Fibroblast of skin of back (primary cell): ENCODE measurements around the gene PHOX2A.
"Not testable (repeated sequence)": the region's sequence is repeated elsewhere in the genome, so short reads cannot be mapped to it uniquely, and the experiment has no call there.

Source experiments
- DNase-seq: peaks from one replicate; pipeline ENCODE4 v3.0.0-alpha.2; 2013

PHOX2A gene

DNA sequence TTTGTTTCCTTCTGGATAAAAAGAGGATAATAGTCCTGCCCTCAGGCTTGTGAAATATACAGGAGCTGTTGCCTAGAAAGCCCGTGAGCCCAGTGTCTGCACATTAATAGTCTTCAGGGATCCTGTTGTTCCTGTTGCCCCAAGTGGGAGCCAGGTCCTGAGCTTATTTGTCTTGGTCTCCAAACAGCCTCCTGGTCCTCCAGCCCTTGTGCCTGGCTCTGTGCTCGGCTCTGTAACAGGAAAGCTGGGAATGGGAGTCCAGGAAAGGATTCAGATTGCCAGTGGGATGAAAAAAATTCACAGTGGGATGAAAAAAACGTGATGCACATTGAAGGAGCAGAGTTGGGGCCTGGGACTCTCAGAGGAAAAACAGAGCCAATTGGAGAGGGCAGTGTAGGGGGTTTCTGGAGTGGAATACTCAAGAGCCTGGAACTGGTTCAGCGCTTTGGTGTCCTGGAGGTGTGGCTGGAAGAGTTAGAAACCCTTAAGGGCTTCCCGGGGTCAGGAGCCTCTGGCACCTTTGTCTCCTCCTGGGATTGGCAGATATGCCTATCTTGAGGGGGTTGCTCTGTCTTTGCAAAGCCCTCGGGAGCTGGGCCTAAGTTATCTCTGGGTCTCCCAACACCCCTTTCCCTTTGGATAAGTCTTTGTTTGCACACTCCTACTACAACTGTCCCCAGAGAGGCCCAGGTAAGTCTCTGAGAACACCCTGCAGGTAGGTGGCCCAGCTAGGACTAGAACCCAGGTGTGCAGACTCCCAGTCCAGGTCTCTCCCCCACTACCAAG lies 21.7 kb downstream of the PHOX2A start:
- no peak for DNase-seq

DNA sequence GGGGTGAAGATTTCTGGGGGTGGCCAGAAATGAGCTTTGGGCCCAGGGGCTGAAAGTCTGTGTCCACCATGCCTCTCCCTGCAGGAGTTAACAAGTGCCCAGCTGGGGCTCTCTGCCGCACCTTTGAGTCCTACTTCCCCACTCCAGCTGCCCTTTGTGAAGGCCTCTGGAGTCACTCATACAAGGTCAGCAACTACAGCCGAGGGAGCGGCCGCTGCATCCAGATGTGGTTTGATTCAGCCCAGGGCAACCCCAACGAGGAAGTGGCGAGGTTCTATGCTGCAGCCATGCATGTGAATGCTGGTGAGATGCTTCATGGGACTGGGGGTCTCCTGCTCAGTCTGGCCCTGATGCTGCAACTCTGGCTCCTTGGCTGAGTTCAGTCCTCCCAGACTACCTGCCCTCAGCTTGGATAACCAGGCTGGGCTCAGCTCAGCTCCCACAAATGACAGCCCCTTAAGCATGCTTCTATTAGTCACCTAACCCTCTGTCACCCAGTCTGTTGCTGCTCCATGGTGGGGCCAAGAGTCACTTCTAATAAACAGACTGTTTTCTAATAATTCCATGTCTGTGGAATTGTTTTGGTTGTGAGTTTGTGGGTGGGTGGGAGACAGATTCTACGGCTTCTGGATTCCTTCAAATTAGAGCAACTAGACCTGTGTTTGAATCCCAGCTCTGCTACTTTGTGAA lies 22.4 kb downstream of the PHOX2A start:
- no peak for DNase-seq

DNA sequence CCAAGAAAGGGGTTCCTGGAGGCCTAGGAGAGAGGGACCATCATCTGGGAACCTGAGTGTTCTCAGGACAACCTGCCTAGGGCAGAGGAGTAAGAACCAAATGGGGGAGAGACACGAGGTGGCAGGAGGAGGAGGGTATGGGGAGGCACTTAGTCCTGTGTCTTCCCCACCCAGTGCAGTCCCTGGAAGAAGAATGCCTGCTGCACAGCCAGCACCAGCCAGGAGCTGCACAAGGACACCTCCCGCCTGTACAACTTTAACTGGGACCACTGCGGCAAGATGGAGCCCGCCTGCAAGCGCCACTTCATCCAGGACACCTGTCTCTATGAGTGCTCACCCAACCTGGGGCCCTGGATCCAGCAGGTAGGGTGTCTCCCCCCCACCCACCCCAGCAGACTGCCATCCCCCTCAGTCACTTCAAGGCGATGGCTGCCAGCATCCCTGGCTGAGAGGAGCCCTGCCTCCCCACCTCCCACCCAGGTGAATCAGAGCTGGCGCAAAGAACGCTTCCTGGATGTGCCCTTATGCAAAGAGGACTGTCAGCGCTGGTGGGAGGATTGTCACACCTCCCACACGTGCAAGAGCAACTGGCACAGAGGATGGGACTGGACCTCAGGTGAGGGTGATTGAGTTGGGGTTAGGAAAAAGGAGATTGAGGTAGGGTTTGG lies 23.1 kb downstream of the PHOX2A start:
- DNase-seq: no peak

DNA sequence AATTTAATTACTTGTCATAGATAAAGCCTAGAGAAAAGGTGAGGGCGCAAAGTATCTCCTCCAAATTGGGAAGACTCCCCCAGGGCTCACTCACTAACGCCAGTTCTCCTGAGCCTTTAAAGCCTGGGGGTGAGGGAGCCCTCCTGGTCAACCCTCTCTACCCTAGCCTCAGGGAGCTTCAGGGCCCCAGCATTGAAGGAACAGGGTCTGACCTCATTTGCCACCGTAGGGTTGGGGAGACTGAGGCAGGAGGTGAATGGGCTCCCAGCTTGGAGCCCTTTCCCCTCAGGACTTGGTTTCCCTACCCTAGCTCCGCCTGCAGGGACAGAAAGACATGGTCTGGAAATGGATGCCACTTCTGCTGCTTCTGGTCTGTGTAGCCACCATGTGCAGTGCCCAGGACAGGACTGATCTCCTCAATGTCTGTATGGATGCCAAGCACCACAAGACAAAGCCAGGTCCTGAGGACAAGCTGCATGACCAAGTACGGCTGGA lies 25.7 kb downstream of the PHOX2A start:
- DNase-seq: no peak

DNA sequence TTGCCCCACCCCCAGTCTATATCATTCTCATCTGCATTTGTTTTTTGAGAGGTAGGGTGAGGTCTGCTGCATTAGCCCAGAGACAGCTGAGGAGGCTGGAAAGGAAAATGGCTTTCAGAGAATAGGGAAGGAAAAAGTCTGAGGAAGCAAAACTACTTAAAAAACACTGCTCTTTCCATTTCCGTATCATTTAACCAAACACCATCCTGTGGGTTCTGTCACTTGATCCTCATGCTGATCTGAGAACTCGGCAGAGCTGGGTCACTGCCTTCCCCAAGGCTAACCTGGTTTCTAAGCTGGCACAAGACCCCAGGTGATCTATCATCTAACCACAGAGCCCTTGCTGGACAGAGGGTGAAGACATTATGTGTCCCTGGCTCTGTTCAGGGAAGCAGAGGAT lies 26.1 kb downstream of the PHOX2A start:
- DNase-seq: no peak

DNA sequence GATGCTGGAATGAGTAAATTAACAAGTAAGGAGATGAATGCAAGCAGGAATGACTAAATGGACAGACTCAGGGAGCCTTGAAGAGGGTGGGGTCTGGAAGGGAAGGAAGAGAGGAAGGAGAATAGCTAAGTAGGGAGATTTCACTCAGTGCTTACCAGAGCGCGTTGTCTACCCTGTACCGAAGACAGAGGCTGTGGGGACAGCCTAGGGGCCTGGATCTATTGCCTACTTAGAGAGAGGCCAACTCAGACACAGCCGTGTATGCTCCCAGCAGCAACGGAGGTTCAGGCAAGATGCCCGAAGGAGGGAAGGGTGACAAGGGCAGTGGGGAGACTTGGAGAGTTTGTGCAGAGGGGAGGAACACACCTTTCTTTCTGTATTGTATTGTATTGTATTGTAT lies 27.3 kb downstream of the PHOX2A start, which contains the start of gene FOLR2:
Gene FOLR2 (plus strand): TSS at position 157 of the 400 bp plus-strand sequence. CDS start 1,791 bp downstream, outside the sequence.
- no peak for DNase-seq

DNA sequence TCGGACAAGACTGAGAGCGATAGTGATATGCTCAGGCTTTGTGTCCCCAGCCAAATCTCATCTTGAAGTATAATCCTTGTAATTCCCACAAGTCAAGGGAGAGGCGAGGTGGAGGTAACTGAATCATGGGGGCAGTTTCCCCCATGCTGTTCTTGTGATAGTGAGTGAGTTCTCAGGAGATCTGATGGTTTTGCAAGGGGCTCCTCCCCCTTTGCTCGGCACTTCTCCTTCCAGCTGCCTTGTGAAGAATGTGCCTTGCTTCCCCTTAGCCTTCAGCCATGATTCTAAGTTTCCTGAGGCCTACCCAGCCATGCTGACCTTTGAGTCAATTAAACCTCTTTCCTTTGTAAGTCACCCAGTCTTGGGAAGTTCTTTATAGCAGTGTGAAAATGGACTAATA lies 34.9 kb downstream of the PHOX2A start:
- DNase-seq: no peak

DNA sequence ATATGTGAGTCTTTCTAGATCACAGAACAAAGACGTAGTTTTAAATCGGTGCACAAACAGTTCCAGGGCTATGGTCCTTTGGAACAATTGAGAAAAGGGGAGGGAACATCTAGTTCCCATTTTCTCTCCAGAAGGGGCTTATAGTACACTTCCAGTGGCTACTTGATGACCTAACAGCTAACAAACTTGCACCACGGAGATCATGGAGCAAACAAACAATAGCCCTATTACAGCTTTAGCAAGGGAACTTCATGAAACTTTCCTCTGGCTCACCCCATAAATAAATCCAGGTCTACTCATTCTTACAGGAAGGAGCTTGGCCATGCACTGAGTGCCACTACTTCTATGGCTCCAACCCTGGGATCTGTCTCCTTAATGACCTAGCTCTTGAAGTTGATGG lies 35.7 kb downstream of the PHOX2A start:
- no peak for DNase-seq

DNA sequence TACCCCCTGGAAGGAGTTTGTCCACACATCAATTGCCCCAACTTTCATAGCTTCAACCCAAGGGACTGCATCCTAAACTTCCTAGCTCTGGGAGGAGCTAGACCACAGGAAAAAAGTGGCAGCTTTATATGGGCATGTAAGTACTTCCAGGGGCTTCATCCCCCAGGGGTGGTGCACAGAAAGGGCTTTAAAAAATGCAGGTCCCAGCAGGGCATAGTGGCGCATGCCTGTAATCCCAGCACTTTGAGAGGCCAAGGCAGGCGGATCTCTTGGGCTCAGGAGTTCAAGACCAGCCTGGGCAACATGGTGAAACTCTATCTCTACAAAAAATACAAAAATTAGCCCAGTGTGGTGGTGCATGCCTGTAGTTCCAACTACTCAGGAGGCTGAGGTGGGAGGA lies 37.2 kb downstream of the PHOX2A start:
- not testable (repeated sequence) for DNase-seq

DNA sequence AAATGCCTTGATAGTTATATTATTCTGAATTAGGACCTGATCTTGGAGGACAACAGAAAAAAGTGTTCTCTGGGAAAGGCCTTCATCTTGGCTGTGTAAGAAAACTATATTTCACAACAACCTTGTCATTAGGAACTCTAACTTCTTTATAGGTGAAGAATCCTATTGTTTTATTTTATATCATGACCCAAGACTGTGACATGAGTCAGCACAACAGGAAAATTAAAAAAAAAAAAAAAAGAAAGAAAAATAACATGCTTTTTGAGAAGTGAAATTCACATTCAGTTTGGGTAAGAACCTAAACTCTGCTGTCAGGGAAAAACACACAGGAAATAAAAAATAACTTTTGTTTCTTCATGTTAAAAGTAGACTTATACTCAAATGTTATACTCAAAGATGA lies 39.1 kb downstream of the PHOX2A start:
- DNase-seq: no peak

DNA sequence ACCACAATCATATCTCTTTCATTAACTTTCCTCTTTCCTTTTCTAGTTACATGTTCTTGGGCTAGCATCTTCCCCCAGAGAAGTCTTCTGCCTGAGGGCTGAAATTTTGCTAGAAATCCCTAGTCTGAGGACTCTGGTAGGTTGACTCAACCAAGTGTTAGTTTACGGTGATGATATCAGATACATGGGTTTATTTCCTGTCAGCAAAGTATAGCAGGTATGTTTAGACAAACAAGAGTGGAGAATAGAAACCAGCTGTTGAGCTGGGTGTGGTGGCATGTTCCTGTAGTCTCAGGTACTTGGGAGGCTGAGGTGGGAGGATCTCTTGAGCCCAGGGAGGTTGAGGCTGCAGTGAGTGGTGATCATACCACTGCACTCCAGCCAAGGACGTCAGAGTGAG lies 40.8 kb downstream of the PHOX2A start:
- no peak for DNase-seq

DNA sequence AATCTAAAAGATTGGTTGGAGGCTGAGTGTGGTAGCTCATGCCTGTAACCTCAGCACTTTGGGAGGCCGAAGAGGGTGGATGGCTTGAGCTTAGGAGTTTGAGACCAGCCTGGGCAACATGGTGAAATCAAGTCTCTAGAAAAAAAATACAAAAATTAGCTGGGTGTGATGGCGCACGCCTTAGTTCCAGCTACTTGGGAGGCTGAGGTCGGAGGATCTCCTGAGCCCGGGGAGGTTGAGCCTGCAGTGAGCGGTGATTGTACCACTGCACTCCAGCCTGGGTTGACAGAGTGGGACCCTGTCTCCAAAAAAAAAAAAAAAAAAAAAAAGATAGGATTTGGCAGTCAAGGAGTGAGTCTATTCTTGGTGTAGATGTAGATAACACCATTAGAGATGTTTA lies 41.4 kb downstream of the PHOX2A start:
- no peak for DNase-seq

DNA sequence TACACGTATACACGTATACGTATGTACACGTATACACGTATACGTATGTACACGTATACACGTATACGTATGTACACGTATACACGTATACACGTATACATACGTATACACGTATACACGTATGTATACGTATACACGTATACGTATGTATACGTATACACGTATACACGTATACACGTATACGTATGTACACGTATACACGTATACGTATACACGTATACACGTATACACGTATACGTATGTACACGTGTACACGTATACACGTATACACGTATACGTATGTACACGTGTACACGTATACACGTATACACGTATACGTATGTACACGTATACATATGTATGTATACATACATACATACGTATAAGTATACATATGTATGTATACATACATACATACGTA lies 42.5 kb downstream of the PHOX2A start:
- DNase-seq: not testable (repeated sequence)

DNA sequence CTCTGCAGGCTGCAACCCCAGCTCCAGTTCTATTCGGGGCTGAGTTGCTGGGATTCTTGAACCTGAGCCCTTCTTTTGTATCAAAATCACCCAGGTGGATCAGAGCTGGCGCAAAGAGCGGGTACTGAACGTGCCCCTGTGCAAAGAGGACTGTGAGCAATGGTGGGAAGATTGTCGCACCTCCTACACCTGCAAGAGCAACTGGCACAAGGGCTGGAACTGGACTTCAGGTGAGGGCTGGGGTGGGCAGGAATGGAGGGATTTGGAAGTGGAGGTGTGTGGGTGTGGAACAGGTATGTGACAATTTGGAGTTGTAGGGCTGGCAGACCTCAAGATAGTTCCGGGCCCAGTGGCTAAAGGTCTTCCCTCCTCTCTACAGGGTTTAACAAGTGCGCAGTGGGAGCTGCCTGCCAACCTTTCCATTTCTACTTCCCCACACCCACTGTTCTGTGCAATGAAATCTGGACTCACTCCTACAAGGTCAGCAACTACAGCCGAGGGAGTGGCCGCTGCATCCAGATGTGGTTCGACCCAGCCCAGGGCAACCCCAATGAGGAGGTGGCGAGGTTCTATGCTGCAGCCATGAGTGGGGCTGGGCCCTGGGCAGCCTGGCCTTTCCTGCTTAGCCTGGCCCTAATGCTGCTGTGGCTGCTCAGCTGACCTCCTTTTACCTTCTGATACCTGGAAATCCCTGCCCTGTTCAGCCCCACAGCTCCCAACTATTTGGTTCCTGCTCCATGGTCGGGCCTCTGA lies 48.3 kb downstream of the PHOX2A start:
- DNase-seq: no peak

DNA sequence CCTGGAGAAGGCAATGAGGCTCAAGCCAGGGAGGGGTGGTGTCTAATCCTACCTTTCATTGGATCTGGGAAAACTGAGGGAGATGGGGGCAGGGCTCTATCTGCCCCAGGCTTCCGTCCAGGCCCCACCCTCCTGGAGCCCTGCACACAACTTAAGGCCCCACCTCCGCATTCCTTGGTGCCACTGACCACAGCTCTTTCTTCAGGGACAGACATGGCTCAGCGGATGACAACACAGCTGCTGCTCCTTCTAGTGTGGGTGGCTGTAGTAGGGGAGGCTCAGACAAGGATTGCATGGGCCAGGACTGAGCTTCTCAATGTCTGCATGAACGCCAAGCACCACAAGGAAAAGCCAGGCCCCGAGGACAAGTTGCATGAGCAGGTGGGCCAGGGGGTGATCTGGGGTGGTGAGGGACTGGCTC lies 52.0 kb downstream of the PHOX2A start, which contains the start of gene FOLR1:
Gene FOLR1 (plus strand): TSS at position 180 of the 421 bp plus-strand sequence. CDS start 34 bp downstream, at position 214.
- peak; percentile 33 for DNase-seq

DNA sequence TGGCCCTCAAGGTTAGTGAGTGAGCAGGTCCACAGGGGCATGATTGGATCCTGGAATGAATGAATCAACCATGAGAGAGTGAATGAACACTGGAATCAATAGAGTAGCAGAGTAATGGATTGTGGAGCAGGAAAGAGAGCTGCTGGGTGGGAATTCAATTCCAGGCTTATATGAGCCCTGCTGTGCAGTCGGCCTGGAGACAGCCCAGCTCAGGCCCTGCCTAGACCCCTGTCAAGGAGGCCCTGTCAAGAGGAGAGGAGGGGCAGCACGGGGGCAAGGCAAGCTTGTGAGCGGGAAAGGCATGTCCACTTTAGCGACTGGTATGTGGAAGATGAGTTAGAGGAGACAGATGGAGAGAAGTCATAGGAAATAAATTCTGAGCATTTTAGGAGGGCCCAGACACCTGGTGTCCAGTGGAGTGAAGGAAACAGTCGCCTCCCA lies 53.3 kb downstream of the PHOX2A start:
- no peak for DNase-seq

DNA sequence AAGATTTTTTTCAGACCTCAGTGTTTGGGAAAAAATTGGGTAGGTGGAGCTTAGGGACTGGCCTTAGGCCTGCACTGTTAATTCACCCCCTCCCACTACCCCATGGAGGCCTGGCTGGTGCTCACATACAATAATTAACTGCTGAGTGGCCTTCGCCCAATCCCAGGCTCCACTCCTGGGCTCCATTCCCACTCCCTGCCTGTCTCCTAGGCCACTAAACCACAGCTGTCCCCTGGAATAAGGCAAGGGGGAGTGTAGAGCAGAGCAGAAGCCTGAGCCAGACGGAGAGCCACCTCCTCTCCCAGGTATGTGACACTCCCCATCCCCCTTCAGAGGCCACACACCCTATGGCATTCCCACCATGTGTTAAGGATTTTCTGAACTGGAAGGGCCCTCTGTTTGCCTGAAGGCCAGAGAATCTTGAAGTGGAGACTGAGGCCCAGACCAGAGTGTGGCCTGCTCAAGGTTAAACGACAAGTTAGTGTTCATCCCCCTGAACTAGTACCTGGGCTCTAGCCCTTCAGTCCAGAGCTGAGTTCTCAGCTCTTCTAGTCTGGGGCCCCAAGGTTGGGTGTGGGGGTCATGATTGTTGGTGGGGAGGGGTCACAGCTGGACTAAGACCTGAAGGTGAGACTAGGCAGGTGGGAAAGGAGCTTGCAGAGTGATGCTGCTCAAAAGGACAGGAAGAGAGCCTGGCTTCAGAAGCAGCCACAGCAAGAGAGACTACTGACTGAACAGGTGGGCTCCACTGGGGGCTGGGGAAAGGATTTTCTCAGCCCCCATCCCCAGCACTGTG lies 54.3 kb downstream of the PHOX2A start:
- DNase-seq: no peak
